IMR-90 (cell line): ENCODE data around the gene USP5. TPM values are rescaled to one million over a fixed set of nuclear protein-coding genes. Genes with fewer than 3 reads are reported as not detected.

Experiments used
- ATAC-seq: fragments of 200-7000 bp; cut with Tn5 transposase; 2 replicates; pipeline ENCODE4 v1.9.1; 2020; ENCODE audit warnings: low read depth, mild to moderate bottlenecking, moderate library complexity
- BruUV-seq: library from RNA; stranded (reverse); fragments of 400-500 nt; replicated peaks from 2 replicates; lab custom pipeline; 2021; lab: Mats Ljungman, UMichigan
- CTCF ChIA-PET: fragments of 300-600 bp; formaldehyde crosslinking; extraction: SDS; loops from one replicate; lab custom pipeline; 2021; ENCODE audit warnings: antibody characterized with exemption; lab: Yijun Ruan, JAX
- POLR2A ChIA-PET: fragments of 300-600 bp; sonication (Branson Sonifier 250); formaldehyde crosslinking; loops from one replicate; lab custom pipeline; 2022; ENCODE audit warnings: antibody characterized with exemption; ENCODE audit not compliant: unreplicated experiment; lab: Charles Lee
- DNase-seq: peaks from one replicate; pipeline ENCODE4 v3.0.0; 2013
- H2AFZ ChIP-seq: replicated peaks from 2 replicates; pipeline ENCODE3; 2013; ENCODE audit warnings: low read length, mild to moderate bottlenecking; ENCODE audit not compliant: poor library complexity
- H2AK5ac ChIP-seq: 2 replicates; pipeline ENCODE4 v1.6.1; 2013; ENCODE audit warnings: low read depth, low read length, inconsistent platforms
- H2AK9ac ChIP-seq: replicated peaks from 2 replicates; pipeline ENCODE3; 2013; ENCODE audit warnings: mild to moderate bottlenecking, low read depth, low read length, moderate library complexity; ENCODE audit not compliant: poor library complexity
- H2BK120ac ChIP-seq: 2 replicates; pipeline ENCODE4 v1.6.1; 2013; ENCODE audit warnings: low read depth, low read length, inconsistent platforms
- H2BK15ac ChIP-seq: 3 replicates; pipeline ENCODE4 v1.6.1; 2013; ENCODE audit warnings: low read depth, low read length, inconsistent platforms
- H2BK20ac ChIP-seq: 2 replicates; pipeline ENCODE4 v1.6.1; 2013; ENCODE audit warnings: low read depth, mild to moderate bottlenecking, inconsistent platforms, low read length, moderate library complexity
- H2BK5ac ChIP-seq: 2 replicates; pipeline ENCODE4 v1.6.1; 2013; ENCODE audit warnings: mild to moderate bottlenecking, low read depth, low read length, inconsistent platforms; ENCODE audit not compliant: poor library complexity, severe bottlenecking
- H3K14ac ChIP-seq: replicated peaks from 2 replicates; pipeline ENCODE4 v1.6.1; 2013; ENCODE audit warnings: low read depth, low read length, inconsistent platforms
- H3K18ac ChIP-seq: 2 replicates; pipeline ENCODE4 v1.6.1; 2013; ENCODE audit warnings: low read depth, low read length, control low read depth
- H3K23ac ChIP-seq: 2 replicates; pipeline ENCODE4 v1.6.1; 2013; ENCODE audit warnings: low read depth, low read length, inconsistent platforms
- H3K27ac ChIP-seq: 2 replicates; pipeline ENCODE4 v1.5.1; 2013; ENCODE audit warnings: mild to moderate bottlenecking, control low read depth, low read length; ENCODE audit not compliant: insufficient read depth
- H3K27me3 ChIP-seq: 2 replicates; pipeline ENCODE4 v1.6.1; 2013; ENCODE audit warnings: low read length; ENCODE audit not compliant: control insufficient read depth, insufficient read depth
- H3K36me3 ChIP-seq: 2 replicates; pipeline ENCODE4 v1.6.1; 2013; ENCODE audit warnings: low read length, mixed read lengths; ENCODE audit not compliant: control insufficient read depth, insufficient read depth
- H3K4ac ChIP-seq: 2 replicates; pipeline ENCODE4 v1.6.1; 2013; ENCODE audit warnings: low read depth, low read length, inconsistent platforms
- H3K4me1 ChIP-seq: 2 replicates; pipeline ENCODE4 v1.6.1; 2013; ENCODE audit warnings: low read length, mixed read lengths; ENCODE audit not compliant: control insufficient read depth, insufficient read depth
- H3K4me2 ChIP-seq: 2 replicates; pipeline ENCODE4 v1.6.1; 2013; ENCODE audit warnings: low read depth, mild to moderate bottlenecking, control low read depth, low read length, moderate library complexity
- H3K4me3 ChIP-seq: 2 replicates; pipeline ENCODE4 v1.5.1; 2013; ENCODE audit warnings: low read depth, mild to moderate bottlenecking, control low read depth, low read length, moderate library complexity; ENCODE audit not compliant: insufficient read depth
- H3K56ac ChIP-seq: 2 replicates; pipeline ENCODE4 v1.6.1; 2013; ENCODE audit warnings: low read length, inconsistent platforms; ENCODE audit not compliant: insufficient read depth; ENCODE audit errors: extremely low read depth
- H3K79me1 ChIP-seq, 2 experiments: 2 replicates each; pipeline ENCODE4 v1.6.1; 2013; ENCODE audit warnings: low read length in 2 of 2, inconsistent platforms in 1 of 2, low read depth in 1 of 2
- H3K9ac ChIP-seq: 2 replicates; pipeline ENCODE4 v1.6.1; 2013; ENCODE audit warnings: low read depth, low read length, control low read depth
- H3K9me1 ChIP-seq: 2 replicates; pipeline ENCODE4 v1.6.1; 2013; ENCODE audit warnings: low read length, inconsistent platforms; ENCODE audit not compliant: insufficient read depth
- H3K9me3 ChIP-seq: 2 replicates; pipeline ENCODE4 v1.6.1; 2013; ENCODE audit warnings: low read length; ENCODE audit not compliant: control insufficient read depth, insufficient read depth
- H4K20me1 ChIP-seq: 2 replicates; pipeline ENCODE4 v1.6.1; 2013; ENCODE audit warnings: low read length, inconsistent platforms; ENCODE audit not compliant: insufficient read depth
- H4K5ac ChIP-seq: 2 replicates; pipeline ENCODE4 v1.6.1; 2013; ENCODE audit warnings: mild to moderate bottlenecking, low read depth, low read length, control low read depth
- H4K8ac ChIP-seq, 2 experiments: 2 replicates each; pipeline ENCODE4 v1.6.1; 2013; ENCODE audit warnings: low read depth in 2 of 2, low read length in 2 of 2, control low read depth in 1 of 2, inconsistent platforms in 1 of 2
- H4K91ac ChIP-seq: 2 replicates; pipeline ENCODE4 v1.6.1; 2013; ENCODE audit warnings: low read depth, low read length, inconsistent platforms; ENCODE audit not compliant: insufficient read depth
- BHLHE40 ChIP-seq: fragments of 150-350 bp; IDR thresholded peaks from 2 replicates; pipeline ENCODE4 v1.6.1; 2016; ENCODE audit warnings: mild to moderate bottlenecking, low read depth, low read length
- FOS ChIP-seq: fragments of 150-350 bp; IDR thresholded peaks from 2 replicates; pipeline ENCODE4 v1.6.1; 2016; ENCODE audit warnings: low read depth, low read length
- MAFK ChIP-seq: IDR thresholded peaks from 2 replicates; pipeline ENCODE4 v1.6.1; 2012; ENCODE audit warnings: low read depth, low read length, improper control_type of control experiment
- MXI1 ChIP-seq: IDR thresholded peaks from 2 replicates; pipeline ENCODE4 v1.6.1; 2012; ENCODE audit warnings: low read depth, mild to moderate bottlenecking, low read length, moderate library complexity, borderline replicate concordance
- NFE2L2 ChIP-seq: fragments of 150-350 bp; IDR thresholded peaks from 2 replicates; pipeline ENCODE4 v1.6.1; 2016; ENCODE audit warnings: low read depth, mild to moderate bottlenecking, low read length
- POLR2A ChIP-seq: IDR thresholded peaks from 2 replicates; pipeline ENCODE4 v1.6.1; 2012; ENCODE audit warnings: mild to moderate bottlenecking, low read depth, low read length
- RAD21 ChIP-seq: IDR thresholded peaks from 2 replicates; pipeline ENCODE4 v1.6.1; 2012; ENCODE audit warnings: low read length, improper control_type of control experiment
- RCOR1 ChIP-seq: IDR thresholded peaks from 2 replicates; pipeline ENCODE4 v1.6.1; 2012; ENCODE audit warnings: mild to moderate bottlenecking, low read length, improper control_type of control experiment; ENCODE audit not compliant: insufficient replicate concordance
- RFX5 ChIP-seq: IDR thresholded peaks from 2 replicates; pipeline ENCODE4 v1.8.0; 2012; ENCODE audit warnings: low read depth, mild to moderate bottlenecking, low read length, moderate library complexity
- WGBS, 2 experiments: methylation state at CpG; one replicate each; pipeline versions ENCODE4 v1.1.5 to v1.1.7; 2013; ENCODE audit warnings: missing lambda C conversion rate in 2 of 2; ENCODE audit not compliant: insufficient read length in 1 of 2; ENCODE audit errors: extremely low coverage in 2 of 2; 5-methylcytosine and 5-hydroxymethylcytosine counted together
- dilution Hi-C: fragments of 300-500 bp; cut with HindIII; formaldehyde crosslinking; loops from one replicate; pipeline ENCODE4 v1.14.3; 2018; ENCODE audit warnings: low sequenced_read_pairs; ENCODE audit not compliant: unreplicated experiment
- in situ Hi-C: fragments of 300-500 bp; cut with MboI; formaldehyde crosslinking; loops from 3 replicates; pipeline ENCODE4 v1.14.3; 2019; ENCODE audit warnings: low sequenced_read_pairs, inconsistent platforms, mixed read lengths
- intact Hi-C: fragments of 100-400 bp; cut with micrococcal nuclease; formaldehyde crosslinking; loops from 2 replicates; pipeline ENCODE4 v1.10.0; 2022
- polyA plus RNA-seq, 3 experiments: library from polyadenylated mRNA; depleted of rRNA; stranded (reverse); fragments of >200 nt; gene quantifications; 2 replicates each; pipeline ENCODE4 v1.2.3, GENCODE V29; 2012; ENCODE audit warnings: low replicate concordance in 1 of 3
- total RNA-seq: library from RNA; depleted of rRNA; stranded (reverse); fragments of >200 nt; gene quantifications from 2 replicates; pipeline ENCODE4 v1.2.3, GENCODE V29; 2012
- TF ChIP-seq, protein P1 (sequence below): fragments of 150-350 bp; IDR thresholded peaks from 2 replicates; pipeline ENCODE4 v1.6.1; 2016; ENCODE audit warnings: low read depth, mild to moderate bottlenecking, low read length, moderate library complexity, borderline replicate concordance
- TF ChIP-seq, protein P2 (sequence below): fragments of 150-350 bp; IDR thresholded peaks from 2 replicates; pipeline ENCODE4 v1.6.1; 2017; ENCODE audit warnings: mild to moderate bottlenecking, antibody characterized with exemption, low read length, low read depth
- TF ChIP-seq, protein P3 (sequence below): conservative IDR thresholded peaks from 2 replicates; pipeline ENCODE4 v1.5.1; 2012; ENCODE audit warnings: mild to moderate bottlenecking, low read depth, low read length, improper control_type of control experiment

Gene USP5
- total and polyA plus RNA-seq, 2 of the 4 experiments (the other 2 are of a cell fraction): 69.7 to 125 TPM

DNA sequence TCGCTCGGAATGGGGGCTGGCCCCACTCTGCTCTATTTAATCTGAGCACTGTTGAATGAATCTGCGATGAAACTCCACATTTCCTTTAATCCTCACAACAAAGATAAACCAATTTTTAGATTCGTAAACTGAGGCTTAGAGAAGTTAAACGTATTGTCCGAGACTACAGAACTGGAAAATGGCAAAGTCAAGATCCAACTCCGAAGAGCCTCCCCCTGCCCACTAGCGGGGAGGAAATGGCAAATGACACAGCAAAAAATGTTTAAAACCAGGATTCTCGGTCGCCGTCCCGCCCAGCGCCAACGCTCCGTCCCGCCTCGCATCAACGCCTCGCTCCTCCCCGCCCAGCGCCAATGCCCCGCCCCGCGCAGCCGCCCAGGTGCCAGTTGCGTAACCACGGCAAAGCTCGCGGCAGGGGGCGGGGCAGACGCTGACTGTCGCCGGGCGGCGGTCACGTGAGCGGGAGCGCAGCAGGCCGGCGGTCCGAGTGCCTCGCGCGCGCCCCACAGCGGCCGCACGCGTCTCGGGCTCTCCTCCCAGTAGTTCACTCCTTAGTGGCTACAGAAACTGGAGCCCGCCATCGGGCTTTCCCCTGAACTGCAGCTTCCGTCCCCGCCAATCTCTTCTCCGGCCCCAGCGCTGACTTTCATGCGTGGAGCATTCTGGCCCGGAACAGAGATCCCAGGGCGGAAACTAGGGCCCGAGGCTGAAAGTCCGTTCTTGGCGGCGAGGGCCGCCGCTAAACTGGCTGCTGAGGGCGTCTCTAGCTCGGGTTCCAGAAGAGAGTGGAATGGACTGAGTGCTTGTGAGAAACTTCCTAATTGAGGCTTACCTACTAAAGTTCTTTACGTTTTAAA lies 39.1 kb downstream of the USP5 start:
- in situ Hi-C loops: no loop called here
- H3K27ac ChIP-seq: peak overlapping the region; percentile 90
- peak overlapping the region; percentile 88; the same call in 1 of the 2 replicates for H2AK5ac ChIP-seq
- H3K9me1 ChIP-seq: 0 out of 2 replicates have a peak, but pooled peaks cover 12% of the 10 kb centered on the region
- H2AFZ ChIP-seq: peak overlapping the region; percentile 95
- ATAC-seq (peak; percentile 97), DNase-seq (peak; percentile 94)
- H3K4me2 ChIP-seq: peak overlapping the region; percentile 61
- peaks cover 5 to 20% of the 10 kb centered on the region in 2 experiments; a peak in 3 of 4 replicates for H3K79me1 ChIP-seq
- peak overlapping the region; percentile 79 for H3K9ac ChIP-seq
- peak overlapping the region; percentile 86 for H2BK5ac ChIP-seq
- 3% methylated on average over 35 of the region's 68 CpGs; no CpG with 5 or more reads in 1 of the 2 experiments for WGBS, 2 experiments
- dilution Hi-C loops: no loop called here
- H4K91ac ChIP-seq: peak overlapping the region; percentile 92
- peak overlapping the region; percentile 78 for H2AK9ac ChIP-seq
- H3K36me3 ChIP-seq: 0 out of 2 replicates have a peak, but pooled peaks cover 1% of the 10 kb centered on the region
- peak overlapping the region; percentile 62 for H3K18ac ChIP-seq
- no TSS peak for BruUV-seq
- ChIA-PET POLR2A (interaction anchor here (0.5 to 1.4 kb wide), 8 partner anchors 9 to 930 kb away, joined by 3 to 12 read pairs (median 5); partner anchors contain the start of gene SPSB2), CTCF (interaction anchor here (0.6 to 2.0 kb wide), 11 partner anchors 13 to 56 kb away, joined by 3 to 17 read pairs (median 4); partner anchors contain the start of genes LRRC23 and SPSB2)
- no peaks in the 10 kb centered on the region for H4K20me1 ChIP-seq
- H2BK20ac ChIP-seq: peak overlapping the region; percentile 73
- peak overlapping the region; percentile 84 for H3K56ac ChIP-seq
- peaks cover 2% of the 10 kb centered on the region; the same call in 1 of the 2 replicates for H3K4me1 ChIP-seq
- intact Hi-C loops: loop anchor here (1.0 kb wide), 2 partner anchors 18 to 66 kb away; partner anchors contain the start of gene SPSB2
- peak overlapping the region; percentile 75 for H2BK120ac ChIP-seq
- peak overlapping the region; percentile 87 for H3K4ac ChIP-seq
- peak overlapping the region; percentile 39 for H3K4me3 ChIP-seq
- no peaks in the 10 kb centered on the region for H3K9me3 ChIP-seq
- peak overlapping the region; percentile 63; the same call in 2 of the 3 replicates for H2BK15ac ChIP-seq
- H3K27me3 ChIP-seq: no peaks in the 10 kb centered on the region
- peak overlapping the region; percentile 96 for H4K5ac ChIP-seq
- peak overlapping the region; percentile 99 for H4K8ac ChIP-seq
- peak overlapping the region; percentile 78 for H3K14ac ChIP-seq
- H3K23ac ChIP-seq: peak overlapping the region; percentile 76
- TF ChIP-seq NFE2L2 (peak; percentile 97), RCOR1 (no peak), BHLHE40 (peak; percentile 97), RFX5 (no peak), FOS (0 out of 2 replicates have a peak, but pooled peaks have one; percentile 14), POLR2A (peak; percentile 92), MXI1 (0 out of 2 replicates have a peak, but pooled peaks have one; percentile 55), MAFK (peak; percentile 76), RAD21 (peak; percentile 53)
- TF ChIP-seq, protein P1, sequence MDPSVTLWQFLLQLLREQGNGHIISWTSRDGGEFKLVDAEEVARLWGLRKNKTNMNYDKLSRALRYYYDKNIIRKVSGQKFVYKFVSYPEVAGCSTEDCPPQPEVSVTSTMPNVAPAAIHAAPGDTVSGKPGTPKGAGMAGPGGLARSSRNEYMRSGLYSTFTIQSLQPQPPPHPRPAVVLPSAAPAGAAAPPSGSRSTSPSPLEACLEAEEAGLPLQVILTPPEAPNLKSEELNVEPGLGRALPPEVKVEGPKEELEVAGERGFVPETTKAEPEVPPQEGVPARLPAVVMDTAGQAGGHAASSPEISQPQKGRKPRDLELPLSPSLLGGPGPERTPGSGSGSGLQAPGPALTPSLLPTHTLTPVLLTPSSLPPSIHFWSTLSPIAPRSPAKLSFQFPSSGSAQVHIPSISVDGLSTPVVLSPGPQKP: no peak
- TF ChIP-seq, protein P2, sequence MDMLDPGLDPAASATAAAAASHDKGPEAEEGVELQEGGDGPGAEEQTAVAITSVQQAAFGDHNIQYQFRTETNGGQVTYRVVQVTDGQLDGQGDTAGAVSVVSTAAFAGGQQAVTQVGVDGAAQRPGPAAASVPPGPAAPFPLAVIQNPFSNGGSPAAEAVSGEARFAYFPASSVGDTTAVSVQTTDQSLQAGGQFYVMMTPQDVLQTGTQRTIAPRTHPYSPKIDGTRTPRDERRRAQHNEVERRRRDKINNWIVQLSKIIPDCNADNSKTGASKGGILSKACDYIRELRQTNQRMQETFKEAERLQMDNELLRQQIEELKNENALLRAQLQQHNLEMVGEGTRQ: peak; percentile 98
- TF ChIP-seq, protein P3, sequence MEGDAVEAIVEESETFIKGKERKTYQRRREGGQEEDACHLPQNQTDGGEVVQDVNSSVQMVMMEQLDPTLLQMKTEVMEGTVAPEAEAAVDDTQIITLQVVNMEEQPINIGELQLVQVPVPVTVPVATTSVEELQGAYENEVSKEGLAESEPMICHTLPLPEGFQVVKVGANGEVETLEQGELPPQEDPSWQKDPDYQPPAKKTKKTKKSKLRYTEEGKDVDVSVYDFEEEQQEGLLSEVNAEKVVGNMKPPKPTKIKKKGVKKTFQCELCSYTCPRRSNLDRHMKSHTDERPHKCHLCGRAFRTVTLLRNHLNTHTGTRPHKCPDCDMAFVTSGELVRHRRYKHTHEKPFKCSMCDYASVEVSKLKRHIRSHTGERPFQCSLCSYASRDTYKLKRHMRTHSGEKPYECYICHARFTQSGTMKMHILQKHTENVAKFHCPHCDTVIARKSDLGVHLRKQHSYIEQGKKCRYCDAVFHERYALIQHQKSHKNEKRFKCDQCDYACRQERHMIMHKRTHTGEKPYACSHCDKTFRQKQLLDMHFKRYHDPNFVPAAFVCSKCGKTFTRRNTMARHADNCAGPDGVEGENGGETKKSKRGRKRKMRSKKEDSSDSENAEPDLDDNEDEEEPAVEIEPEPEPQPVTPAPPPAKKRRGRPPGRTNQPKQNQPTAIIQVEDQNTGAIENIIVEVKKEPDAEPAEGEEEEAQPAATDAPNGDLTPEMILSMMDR: peak; percentile 96
